HG03135 (cell line): ENCODE results near the gene API5.
"Not testable (repeated sequence)": the region's sequence is repeated elsewhere in the genome, so short reads cannot be mapped to it uniquely, and the experiment has no call there.

Experiments used
- ATAC-seq: cut with Tn5 transposase; IDR thresholded peaks from one replicate; pipeline ENCODE4 v1.9.1; 2021; ENCODE audit warnings: mild to moderate bottlenecking, moderate library complexity; ENCODE audit not compliant: unreplicated experiment

Gene API5

DNA sequence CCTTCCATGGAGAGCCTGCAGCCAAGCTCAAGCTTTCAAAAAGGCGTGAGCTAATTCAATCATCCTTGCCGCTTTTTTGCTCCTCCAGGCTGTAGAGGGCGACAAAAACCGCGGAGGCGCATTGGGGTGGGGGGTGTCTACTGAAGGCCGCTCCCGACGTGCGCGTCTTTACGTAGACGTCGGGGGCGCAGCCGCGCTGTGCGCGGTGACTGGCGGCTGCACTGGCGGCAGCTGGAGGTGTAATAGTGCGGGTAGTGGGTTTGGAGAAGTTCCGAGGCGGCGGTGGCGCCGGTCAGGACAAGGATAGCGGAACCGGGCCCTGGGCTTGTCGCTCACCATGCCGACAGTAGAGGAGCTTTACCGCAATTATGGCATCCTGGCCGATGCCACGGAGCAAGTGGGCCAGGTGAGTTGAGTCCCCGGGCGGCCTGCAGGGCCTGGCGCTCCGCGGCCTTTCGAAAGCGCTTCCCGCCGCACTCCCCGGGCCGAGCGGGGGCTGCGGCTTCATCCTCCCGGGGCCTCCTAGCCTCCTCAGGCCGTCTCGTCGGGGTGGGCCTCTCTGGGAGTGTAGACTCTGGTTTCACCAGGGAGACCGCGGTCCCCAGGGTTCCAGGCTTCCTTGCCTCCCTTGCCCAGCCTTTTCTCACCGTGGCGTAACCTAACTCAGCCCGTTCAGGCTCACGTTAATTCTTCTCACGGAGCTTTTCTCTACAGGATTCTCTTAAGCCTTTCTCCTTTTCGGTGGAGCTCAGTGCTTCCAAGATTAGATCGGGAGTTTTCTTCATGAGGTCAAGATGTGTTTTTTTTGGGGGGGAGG, at the start of gene API5:
API5 (plus strand) TSS at position 206 of the 817 bp plus-strand sequence; CDS start at position 338, 132 bp downstream.
- ATAC-seq = peak; percentile 98

DNA sequence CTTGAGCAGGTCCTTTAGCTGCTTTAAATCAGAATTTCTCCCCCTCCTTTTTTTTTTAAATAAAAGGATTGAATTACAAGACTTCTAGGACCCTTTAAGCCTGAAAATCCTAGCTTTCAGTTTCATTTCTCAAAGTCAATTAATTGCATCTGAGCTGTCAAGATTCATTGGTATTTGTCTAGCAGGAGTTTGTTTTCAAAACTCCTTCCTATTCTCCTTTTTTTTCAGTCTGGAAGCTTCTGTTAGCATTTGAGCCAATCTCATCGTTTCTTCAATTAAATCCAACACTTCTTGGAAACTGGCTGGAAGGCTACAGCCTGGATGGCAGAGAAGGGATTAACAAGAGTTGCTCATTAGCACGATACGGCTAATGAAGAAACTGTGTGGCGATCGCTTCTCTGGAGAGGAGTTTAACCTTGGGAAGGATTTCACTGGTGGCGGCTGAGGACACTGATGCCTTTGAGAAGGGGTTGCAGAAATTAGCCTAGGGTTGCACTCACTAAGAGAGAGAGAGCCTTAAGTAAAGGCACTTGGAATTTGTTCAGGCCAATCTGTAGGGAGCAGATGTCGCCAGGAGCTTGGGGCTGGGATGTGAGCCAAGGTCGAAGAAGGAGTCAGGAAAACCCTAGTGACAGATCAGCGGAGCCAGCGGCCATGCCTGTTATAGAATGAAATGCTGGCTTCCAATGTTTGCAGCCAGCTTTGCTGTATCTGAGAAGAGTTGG, 43.8 kb upstream of the API5 start:
- ATAC-seq = no peak

DNA sequence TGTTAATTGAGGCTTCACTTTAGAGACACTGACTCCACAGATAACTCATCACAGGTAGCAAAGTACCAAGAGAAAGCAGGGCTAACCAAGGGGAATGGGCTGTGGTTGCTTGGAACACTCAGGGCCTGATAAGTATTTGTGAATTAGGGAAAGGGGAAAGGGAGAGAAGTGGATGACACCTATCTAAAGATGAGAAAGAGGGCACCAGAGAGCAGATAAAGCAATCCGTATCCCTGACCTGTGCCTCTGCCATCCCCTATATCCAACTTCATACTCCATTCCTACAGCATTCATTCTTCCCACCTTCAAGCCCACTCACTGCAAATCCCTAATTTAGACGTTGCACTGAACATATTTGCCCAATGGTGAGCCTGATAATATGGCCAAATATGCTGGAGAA, 43.0 kb upstream of the API5 start:
- no peak for ATAC-seq

DNA sequence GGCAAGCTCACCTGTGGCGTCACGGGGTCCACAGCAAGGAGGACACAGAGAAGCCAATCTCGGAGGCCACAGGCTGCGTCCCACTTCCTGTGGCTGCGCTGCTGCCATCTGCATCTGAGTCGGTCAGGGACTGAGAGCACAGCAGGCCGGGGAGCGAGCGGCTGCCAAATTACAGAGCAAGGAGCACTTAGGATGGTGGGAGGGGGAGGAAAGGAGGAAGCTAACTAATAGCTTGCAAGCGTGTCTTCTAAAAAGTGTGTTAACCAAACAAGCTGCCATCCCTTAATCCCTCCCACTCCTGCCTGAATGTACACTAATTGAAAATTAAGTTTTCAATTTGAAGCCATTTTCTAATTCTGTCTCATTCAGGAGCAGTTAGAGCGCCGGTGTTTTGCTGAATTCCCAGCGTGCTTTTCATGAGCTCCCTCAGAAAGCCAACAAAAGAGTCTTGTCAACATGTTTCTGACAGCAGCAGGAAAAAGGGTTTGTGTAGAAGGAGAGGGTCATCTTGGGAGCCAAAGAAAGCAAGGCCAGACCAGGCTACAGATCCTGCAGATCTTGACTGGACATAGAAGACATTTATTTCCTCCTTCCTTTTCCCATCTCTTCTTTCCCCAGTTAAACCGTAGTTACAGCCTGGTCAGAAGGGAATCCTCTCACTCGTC, 42.4 kb upstream of the API5 start:
- no peak for ATAC-seq

DNA sequence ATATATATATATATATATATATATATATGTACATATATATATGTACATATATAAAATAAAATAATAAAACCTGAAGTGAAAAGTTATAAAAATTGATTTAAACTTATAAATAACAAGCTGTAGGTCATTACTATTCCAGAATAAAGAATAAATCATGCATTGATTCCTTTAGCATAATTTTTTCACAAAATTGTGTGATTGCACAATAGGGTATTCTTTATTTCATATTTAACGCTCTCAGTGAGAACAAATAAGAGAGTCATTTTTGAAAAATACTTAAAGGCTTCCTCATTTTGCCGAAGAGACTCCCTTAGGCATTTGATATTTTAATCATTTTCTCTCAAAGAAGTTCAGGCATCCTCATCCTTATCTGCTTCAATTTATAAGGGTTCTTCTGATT, 41.3 kb upstream of the API5 start:
- no peak for ATAC-seq

DNA sequence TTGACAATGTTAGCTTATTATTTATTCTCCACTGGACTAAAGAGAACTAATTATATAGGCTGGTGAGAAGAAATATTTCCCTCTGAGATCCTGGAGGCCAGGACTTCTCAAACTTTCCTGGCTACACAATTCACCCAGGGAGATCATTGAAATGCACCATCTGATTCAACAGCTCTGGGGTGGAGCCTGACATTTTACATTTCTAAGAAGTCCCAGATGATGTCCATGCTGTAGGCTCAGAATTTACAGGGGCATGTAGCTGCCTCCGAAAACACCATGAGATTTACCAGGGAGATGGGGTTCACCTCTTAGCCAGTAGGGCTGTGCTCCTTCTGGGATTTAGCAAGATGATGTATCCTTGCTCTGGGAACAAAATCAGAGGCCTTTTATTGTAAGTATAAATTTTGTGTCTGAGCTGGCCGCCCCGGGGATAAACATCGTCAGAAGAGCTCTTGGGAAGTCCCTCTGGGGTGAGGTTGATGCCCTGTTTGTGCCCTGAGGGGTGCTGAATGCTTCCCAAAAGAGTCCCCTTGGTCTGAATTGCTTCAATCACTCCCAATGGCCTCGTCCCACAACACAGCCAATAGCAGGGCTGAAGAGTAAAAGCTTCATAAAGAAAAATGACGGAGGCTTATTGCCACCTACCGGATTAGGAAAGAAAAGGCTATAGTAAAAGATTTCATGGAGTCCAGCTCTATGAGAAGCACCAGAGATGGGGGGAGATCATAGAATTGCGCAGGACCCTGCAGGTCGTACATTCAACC, 33.4 kb upstream of the API5 start:
- no peak for ATAC-seq

DNA sequence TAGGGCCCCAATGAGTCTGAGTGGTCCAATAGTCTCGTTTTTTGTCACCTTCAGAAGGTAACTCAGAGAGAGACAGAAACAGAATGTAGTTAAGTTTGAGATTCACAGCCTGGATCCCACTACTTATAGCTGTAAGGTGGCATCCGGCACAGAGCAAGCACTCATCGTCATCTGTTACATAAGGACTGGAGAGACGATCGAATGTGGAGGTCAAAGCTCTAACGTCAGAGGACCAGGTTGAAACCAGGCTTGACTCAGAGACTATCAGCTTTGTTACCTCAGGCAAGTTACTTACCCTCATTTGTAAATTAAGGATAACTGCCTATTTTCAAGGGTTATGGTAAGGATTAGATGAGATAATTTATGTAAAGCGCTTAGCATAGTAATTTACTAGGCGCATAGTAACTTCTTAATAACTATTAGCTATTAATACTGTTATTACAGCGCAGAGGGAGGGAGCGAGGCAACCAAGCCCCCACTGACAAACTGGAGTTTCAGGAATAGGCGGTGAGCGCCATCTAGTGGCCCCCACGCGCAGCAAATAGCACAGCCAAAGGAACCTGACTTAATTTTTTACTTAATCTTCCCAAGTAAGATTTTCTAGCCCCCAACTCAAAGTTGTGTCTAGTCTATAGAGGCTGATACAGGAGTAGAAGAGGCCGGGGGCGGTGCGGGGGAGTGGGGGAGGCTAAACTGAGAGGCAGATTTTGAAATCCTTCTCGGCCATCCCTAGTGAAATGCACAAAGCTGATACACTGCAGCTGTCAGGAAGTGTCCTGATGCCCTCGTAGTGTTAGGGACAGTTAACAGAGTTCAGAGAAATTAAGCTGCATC, 29.0 kb upstream of the API5 start:
- peak; percentile 76 for ATAC-seq

DNA sequence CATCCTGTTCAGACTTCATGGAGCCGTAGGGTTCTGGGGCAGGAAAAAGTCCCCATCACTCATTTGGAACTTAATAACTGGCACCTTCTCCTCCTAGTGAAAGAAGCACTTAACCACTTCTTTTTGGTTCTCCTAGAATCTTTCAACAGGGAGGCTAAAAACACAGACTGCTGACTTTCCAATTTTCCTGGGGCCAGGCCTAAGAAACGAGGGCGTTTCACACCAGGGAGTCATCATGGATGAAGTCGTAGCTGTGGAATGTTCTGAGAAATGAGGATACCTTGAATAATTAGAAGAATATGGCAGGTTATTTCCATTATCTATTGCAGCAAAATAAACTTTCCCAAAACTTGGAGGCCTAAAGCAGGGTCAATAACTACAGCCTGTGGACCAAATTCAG, 26.0 kb upstream of the API5 start:
- ATAC-seq = no peak

DNA sequence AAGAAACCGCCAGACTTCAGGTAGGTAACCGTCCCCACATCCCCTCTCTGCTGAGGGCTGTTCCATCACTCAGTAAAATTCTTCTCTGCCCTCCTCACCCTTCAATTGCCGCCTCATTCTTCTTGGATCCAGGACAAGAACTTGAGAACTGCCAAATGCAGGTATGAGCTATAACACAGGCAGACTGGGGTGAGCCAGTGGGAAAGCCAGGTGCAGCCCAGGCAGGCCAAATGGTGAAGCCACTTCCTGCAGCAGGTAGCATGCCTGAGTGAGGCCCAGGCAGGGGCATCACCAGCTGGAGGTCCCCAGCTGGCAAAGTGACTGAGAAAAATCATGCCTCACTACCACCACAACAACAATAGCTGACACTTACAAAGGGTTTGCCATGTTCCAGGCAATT, 22.4 kb upstream of the API5 start:
- no peak for ATAC-seq

DNA sequence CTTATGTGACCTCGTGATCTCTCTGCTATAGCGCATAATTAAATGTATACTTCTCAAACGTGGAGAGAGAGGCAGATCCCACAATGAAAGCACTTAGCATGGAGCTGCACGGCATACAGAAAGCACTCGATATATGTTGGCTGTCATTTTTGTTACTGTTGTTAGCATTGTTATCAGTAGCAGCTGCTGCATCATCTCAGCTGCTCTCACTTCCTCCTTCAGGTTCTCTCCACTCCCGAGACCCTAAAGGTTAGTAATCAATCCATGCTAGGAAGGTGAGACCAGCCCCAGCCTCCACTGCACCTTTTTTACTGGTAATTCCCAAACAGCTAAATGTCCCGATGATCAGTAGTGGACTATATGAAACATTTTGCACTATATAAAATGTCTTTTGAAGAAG, 13.4 kb upstream of the API5 start:
- no peak for ATAC-seq

DNA sequence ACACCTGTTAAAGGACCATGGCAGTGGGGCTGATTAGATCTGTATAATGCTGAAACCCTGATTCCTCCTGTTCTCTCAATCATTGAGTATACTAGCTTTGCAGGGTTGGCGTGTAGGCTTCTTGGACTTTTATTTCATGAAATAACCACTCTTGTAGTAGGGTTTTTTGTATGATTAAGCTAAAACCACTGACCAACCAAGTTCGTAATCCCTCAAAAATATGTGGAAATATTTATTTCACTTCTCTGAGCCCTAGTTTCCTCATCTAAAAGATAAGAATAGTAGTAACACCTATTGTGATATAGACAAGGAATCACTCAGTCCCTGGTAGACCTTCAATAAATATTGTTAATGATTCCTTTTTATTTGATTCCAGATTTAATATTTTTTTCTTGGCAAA, 4.2 kb downstream of the API5 start:
- ATAC-seq = no peak

DNA sequence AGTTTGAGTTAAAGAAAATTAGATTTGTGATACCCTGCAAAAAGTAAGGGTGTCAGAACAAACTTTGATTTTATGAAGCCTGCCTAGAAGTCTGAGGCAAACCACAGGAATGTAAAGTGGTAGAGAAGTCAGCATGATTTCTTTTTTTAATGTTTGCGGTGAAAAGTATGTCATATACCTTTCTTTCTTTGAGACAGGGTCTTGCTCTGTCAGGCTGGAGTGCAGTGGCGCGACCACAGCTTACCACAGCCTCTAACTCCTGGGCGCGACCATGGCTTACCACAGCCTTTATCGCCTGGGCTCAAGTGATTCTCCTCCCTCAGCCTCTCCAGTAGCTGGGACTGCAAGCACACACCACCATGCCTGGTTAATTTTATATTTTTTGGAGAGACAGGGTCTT, 4.7 kb downstream of the API5 start:
- ATAC-seq = no peak

DNA sequence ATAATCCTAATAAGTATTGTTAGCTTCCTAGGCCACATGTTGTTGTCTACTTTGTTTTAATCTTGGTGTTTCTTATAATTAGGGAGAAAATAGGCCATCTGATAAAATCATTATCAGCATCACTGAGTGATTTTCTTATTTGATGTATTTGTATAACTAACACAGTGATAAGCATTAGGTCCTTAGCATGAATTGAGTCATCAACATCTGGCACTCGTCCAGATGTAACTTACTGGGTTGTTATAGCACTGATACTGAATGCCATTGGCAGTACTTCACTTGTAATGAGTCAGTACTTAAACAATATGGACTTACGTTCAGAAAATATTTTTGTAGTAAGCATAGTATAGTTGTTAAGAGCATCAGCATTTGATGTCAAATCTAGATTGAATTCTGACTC, 16.2 kb downstream of the API5 start:
- ATAC-seq = no peak

DNA sequence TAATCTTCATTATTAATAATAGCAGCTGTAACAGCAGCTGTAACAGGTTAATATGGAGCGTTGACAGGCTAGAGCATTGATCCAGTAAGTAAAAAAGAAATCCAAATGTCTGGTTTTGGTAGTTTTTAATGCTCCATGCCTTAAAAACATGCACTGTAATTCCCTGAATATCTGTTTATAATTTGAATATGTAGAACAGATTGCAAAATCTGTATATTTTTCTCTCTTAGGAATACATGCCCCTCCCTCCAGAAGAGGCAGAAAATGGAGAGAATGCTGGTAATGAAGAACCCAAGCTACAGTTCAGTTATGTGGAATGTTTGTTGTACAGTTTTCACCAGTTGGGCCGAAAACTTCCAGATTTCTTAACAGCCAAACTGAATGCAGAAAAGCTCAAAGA, 16.7 kb downstream of the API5 start:
- ATAC-seq = no peak

DNA sequence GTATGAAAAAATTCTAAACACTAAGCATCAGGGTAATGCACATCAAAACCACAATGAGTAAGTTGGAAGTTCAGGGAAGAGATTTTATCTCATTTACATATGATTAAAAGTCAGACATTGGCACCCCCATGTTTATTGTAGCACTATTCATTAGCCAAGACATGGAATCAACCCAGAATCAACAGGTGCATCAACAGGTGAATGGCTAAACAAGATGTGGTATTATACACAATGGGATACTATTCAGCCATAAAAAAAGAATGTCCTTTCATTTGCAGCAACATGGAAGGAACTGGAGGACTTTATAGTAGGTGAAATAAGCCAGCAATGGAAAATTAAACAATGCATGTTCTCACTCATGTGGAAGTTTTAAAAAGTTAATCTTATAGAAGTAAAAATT, 29.4 kb downstream of the API5 start:
- ATAC-seq = no peak

DNA sequence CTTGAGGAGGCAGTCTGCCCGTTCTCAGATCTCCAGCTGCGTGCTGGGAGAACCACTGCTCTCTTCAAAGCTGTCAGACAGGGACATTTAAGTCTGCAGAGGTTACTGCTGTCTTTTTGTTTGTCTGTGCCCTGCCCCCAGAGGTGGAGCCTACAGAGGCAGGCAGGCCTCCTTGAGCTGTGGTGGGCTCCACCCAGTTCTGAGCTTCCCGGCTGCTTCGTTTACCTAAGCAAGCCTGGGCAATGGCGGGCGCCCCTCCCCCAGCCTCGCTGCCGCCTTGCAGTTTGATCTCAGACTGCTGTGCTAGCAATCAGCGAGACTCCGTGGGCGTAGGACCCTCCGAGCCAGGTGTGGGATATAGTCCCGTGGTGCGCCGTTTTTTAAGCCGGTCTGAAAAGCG, 39.6 kb downstream of the API5 start:
- not testable (repeated sequence) for ATAC-seq

DNA sequence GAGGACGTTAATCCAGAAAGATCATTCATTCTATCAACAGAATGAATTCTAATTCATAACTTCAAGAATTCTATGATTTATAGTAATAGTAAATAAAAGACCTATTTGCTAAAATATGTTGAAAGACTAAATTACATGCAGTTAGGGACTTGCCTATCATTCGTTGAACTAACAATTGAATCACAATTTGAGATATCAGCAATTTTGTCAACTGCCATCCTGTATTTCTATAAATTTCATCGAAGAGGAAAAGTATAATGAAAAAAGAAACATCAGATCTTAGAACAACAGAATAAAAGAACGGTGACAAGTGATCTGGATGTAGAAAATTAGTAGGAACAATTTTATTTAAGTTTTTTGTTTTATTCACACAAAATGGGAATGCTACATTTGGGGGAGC, 42.5 kb downstream of the API5 start:
- no peak for ATAC-seq

DNA sequence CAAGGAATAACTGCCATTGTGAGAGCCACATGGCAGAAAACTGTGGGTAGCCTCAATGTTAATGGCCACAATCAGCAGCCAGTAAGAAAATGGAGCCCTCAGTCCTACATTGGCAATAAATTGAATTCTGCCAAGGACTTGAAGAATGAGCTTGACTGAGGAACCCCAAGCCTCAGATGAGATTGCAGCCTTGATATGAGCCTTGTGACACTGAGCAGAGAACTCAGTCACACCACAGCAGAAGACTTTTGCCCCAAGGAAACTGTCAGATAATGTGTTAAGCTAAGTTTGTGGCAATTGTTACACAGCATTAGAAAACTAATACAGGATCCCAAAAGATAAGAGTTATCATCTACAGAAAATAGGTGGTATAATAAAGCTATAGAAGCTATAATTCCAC, 44.5 kb downstream of the API5 start:
- no peak for ATAC-seq

DNA sequence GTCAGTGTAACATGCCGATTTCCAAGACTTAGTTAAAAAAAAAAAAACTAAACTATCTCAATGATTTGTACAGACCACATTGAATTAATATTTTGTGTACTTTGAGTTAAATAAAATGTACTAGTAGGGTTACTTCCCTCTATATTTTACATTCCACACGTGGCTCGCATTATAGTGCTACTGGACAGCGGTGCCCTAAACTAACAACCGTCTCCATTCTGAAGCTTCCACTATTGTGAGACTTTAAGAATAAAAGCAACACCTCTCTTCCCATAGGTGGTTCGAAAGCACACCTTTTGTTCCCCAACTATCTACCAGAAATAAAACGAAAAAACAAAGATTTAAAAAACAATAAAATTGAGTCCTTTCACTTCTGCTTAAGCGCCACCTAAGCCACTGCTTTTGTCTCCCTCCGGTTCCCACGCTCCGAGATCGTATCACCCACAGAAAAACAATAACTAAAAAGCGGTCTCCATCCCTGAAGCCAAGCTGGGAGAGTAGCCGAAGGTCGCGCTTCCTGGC, 46.5 kb downstream of the API5 start:
- no peak for ATAC-seq

DNA sequence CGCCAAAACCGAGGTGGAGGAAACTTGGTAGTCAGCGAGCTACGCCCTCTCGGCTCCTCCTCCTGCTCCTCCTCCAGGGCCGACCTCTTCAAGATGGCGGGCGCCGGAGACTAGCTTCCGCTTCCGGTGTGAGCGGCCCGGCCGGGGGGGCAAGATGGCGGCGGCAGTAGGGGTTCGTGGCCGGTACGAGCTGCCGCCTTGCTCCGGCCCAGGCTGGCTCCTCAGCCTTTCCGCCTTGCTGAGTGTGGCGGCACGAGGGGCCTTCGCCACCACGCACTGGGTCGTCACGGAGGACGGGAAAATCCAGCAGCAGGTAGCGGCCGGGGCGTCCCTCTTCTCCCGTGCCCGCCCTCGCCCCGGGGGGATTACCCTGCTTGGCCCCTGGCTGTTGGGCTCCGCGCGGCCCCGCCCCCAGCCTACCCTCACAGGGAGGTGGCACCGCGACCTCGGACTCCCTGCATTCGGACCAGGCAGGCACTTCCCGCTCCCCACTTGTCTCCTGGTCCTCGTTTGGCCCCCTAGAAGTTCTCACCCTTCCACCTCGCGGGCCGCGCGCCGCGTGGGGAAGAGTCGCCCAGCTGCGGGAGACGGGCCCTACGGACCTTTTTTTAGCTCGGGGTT, 47.1 kb downstream of the API5 start, which contains the start of gene TTC17:
TTC17 (plus strand) TSS at position 120 of the 621 bp plus-strand sequence; CDS start at position 155, 35 bp downstream.
- ATAC-seq = peak; percentile 94
